Activated CD4-positive, alpha-beta T cell treated with anti-CD3 and anti-CD28 coated beads for 1 hour (primary cell): ENCODE data around the gene LONP2.
"Not testable (repeated sequence)": the region's sequence is repeated elsewhere in the genome, so short reads cannot be mapped to it uniquely, and the experiment has no call there.

Experiments
- DNase-seq: peaks from one replicate; pipeline ENCODE4 v3.0.0-alpha.2; 2020

The LONP2 gene

GRCh38 chr16:48371393-48371780 lies 127.3 kb downstream of the LONP2 start:
- no peak for DNase-seq

DNA sequence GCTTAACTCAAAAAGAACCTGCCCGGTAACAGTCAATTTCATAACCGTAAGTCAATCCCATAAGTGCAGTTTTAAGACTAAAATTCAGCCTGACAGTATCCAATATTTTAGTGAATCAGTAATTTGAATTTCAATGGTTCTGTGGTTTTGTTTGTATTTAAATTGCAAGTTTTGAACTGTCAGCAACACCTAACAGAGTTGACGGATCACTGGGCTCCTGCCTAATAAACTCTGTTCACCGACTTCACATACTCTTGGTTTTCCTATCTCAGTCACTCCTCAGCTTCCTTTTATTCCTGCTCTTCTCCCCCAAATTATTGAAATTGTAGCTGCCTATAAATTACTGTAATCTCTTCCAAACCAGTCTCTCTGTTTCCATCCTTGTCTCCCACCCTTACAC lies 128.6 kb downstream of the LONP2 start:
- no peak for DNase-seq

DNA sequence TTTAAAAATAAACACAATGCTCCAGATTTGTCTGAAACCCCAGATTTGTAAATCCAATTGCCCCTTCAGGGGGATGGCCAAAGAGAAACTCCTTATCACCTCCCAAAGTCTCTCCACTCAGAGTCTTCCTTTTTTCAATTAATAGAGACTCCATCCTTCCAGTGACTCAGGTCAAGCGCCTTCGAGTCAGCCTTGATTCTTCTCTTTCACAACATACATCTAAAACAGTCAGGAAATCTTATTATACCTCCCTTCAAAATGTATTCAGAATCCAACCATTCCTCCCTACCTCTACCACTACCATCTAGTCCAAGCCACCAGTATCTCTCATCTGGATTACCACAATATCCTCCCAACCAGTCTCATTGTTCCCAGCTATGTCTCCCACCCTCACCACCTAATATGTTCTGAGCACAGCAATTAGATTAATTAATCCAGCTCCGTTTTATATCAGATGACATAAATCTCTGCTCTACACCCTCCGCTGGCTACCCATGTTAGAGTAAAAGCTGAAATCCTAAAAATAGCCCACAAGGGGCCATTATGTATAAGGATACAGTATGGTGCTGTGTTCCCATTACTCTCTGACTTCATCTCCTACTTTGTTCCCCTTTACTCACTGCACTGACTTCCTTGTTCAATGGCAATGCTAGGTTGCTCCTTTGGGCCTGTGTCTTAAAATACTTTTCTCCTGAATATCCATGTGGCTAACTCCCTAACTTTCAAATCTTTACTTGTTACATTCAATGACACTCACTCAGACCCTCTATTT lies 129.3 kb downstream of the LONP2 start:
- DNase-seq = no peak

DNA sequence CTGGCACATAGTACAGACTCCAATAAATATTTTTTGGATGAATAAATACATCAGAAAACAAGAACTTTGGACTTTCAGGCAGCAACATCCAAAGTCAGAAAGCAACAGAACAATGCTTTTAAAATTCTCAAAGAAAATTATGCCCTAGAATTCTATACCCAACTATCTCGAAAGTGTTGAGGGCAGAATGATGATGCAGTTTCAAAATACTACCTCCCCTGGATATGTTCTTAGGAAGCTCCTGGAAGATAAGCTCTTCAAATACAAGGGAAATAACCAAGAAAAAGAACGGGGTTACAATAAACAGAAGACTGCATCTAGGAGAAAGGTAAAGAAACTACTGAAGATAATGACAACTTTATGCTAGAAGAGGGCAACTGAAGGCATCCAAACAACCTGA lies 130.2 kb downstream of the LONP2 start:
- no peak for DNase-seq

GRCh38 chr16:48377301-48377700 lies 133.2 kb downstream of the LONP2 start:
- not testable (repeated sequence) for DNase-seq

DNA sequence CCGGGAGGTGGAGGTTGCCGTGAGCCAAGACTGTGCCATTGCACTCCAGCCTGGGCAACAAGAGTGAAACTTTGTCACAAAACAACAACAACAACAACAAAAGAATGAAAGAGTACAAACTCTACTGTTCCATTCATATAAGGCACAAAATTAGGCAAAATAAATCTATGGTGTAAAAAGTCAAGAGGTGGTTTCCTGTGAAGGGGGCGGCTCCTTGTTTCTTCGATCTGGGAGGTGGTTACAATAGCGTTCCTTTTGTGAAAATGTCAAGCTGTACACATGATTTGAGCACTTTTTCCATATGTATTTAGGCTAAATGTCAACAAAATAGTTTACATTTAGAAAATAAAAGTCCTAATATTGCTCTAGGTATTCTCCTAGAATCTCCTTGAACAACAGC lies 134.2 kb downstream of the LONP2 start:
- no peak for DNase-seq

- no peak for DNase-seq
These were observed 134.7 kb downstream of the LONP2 start for GRCh38 chr16:48378836-48379235.

GRCh38 chr16:48381201-48381600 lies 137.1 kb downstream of the LONP2 start:
- DNase-seq = no peak

DNA sequence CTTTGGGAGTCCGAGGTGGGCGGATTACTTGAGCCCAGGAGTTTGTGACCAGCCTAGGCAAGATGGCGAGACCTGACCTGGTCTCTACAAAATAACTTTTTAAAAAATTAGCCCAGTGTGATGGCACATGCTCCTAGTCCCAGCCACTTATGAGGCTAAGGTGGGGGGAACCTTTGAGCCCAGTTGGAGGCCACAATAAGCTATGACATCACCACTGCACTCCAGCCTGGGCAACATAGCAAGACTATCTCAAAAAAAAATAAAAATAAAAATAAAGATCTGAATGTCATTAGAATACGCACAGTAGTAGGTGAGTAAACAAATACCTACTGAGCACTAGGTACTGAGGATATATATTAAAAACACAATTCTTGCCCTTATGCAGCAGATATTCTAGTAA lies 138.0 kb downstream of the LONP2 start:
- DNase-seq = no peak

DNA sequence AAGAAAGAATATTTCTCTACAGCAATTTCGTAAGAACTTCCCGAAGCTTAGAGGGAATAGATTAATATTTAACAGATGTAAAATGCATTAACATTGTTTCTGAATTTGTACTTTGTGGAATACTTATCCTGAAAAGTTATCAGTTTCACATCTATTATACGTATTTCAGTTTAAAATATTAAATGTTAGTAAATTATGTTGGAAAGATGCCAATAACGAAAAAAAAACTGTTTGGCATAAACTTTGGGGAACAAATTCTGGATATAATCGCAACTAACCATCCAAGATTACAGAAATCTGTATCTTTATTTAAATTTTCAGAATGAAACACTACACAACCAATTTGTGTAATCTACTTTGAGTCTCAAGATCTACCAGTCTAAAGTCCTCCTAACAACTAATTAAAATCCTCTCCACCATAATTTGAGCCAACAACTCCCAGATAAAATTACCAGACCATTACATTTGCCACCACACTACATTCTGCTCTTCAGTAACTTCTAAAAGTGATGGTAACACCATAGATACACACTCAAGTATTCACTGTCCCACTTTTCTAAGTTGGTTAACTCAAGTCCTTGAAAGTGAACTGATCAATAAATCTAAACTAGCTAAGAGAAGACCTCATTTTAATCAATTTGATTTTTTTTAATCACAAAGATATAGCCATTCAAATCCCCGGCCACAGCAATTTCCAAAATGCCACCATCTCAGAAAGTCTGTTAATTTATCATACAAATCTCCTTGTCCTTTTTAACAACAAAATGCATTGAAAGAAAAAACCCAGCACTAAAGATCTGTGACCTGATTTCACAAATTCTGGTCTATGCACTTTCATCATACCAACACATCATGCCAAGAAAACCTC lies 139.1 kb downstream of the LONP2 start:
- no peak for DNase-seq

GRCh38 chr16:48383877-48384519 lies 139.9 kb downstream of the LONP2 start:
- DNase-seq = no peak

DNA sequence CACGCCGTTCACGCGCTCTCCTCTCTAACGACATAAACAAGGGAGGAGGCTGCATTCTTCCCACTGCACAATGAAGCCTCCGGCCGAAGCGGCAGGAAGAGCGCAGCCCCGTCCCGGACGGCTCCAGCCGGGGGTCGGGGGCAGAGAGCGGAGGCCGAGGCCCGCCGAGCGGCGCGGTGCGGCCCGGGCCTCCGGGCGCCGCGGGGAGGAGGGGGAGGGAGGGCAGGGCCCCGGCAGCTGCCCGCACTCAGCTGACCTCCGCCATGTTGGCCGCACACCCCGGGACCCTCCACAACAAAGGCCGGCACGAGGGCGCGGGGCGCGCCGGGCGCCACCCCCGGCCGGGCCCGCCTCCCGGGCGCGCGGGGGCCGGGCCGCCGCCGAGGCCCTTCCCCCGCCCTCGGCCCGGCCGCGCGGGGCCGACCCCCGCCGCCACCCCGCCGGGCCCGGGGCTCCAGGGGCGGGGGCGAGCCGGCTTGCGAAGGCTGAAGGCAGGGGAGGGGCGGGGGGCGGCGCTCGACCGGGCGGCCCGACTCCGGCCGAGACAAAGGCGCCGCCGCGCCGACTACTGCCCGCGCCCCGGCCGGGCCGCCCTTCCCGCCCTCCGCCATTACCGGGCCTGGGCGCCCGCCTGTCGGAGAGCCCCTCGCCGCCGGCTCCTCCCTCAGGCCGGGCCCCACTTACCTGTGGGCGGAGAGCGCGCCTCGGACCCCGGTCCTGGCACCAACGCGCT lies 140.6 kb downstream of the LONP2 start:
- no peak for DNase-seq

DNA sequence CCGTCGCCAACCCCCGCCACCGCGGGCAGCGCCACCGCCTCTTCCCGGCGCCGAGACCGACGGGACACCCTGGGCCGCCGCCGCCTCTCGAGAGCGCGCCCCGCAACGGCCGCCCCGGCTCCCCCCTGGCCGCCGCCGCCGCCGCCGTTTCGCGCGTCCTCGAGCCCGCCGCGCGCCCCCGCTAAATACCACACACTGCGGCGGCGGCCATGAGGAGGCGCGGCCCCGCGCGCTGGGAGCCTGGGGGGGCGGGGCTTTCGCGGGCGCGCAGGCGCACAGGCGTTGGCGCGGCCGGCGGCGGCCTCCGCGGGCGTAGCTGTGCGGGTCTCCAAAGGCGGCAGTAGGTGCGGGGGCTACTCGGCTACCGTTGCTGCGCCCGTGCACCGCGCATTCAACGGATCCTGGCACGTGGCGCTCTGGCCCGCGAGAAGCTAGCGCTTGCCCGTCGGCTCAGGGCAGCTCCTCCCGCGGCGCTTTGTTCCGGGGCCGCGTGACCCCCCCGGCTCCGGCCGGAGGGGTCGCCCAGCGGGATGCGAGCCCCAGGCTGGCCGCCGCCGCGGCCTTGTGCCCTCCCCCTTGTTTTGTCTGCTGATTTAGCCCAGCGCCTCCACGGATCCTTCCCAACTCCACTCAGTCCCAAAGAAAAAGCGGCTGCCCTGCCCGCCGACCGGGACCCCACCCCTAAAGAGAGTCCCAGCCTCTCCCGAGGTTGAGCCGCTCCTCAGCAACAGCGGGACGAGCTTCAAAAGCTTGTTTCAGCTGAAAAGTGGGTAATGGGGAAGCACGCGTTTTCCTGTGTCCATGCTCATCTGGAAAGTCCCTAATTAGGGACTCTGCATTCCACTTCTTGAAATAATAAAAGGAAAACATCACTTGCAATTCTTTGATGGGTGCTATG lies 141.4 kb downstream of the LONP2 start, which contains the start of gene SIAH1:
TSS of gene SIAH1 (minus strand) at position 161 of the 898 bp plus-strand sequence. CDS start 22,985 bp downstream, outside the sequence.
- peak; percentile 83 for DNase-seq

- DNase-seq = no peak
These were observed 142.6 kb downstream of the LONP2 start for GRCh38 chr16:48386559-48387312.

DNA sequence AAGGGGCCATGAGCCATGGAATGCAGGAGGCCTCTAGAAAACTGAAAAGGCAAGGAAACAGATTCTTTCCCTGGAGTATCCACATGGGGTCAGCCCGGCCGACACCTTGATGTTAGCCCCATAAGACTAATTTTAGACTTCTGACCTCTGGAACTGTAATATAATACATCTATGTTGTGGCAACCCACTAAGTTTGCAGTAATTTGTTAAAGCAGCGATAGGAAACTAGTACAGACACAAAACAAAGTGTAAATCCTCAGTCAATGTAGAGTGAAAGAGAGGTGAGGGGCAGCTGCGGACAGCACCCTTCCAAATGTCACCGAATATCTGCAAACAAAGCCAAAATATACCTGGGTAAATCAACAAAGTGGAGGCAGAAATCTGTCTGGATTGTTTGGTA lies 148.3 kb downstream of the LONP2 start:
- DNase-seq = no peak

DNA sequence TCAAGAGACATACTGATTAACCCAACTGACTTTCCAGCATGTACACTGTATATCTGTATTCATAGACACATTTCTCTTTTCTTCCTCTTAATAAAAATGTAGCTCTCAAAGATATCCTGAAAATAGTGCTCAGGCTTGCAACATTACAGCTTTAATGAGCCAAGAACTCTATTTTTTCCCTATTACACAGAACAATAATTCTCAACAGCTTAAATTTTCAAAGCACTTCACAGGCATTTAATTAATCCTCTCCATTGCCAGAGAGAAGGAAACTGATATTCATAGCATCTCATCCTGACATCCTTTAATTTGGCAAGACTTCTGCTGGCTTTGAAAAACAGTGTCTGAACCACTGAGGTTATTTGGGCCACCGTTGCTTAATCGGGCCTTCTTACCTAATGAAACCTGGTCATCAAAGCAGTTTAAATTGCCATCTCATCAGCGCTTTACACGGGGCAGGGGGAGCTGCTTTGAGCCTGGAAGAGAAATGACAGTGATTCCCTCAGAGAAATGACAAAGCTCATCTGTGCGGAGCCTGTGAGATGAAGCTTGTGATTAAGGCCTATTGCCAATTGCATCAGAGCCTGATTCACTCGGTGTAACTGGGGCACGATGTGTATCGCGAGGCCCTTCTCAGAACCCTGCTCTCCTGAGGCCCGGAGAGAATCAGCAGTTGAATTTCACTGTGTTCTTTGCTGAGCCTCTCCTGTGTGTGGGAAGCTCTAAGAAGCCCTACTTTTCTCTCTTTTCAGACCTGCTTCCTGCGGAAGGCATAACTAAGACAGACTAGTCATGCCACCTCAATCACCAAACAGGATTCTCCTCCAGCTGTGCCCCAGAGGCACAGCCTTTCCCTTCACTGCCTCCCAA lies 149.6 kb downstream of the LONP2 start:
- DNase-seq = no peak

- no peak for DNase-seq
These were observed 150.2 kb downstream of the LONP2 start for GRCh38 chr16:48394355-48394703.

DNA sequence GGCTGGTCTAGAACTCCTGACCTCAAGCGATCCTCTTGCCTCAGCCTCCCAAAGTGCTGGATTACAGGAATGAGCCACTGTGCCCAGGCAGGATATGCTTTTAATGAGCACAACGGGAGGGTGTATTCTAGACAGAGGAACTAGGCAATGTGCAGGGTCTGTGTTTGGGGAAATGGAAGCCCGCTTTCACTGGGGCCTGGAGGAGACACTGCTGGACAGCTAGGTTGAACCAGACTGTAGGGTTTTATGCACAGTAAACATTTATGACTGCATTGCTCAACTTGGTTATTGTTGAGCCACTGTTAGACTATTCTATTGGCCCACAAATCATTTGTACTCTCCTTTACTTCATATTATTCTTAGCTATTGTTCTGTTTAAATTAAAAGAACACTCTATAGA lies 151.3 kb downstream of the LONP2 start:
- no peak for DNase-seq

- DNase-seq = not testable (repeated sequence)
These were observed 158.4 kb downstream of the LONP2 start for GRCh38 chr16:48402547-48402946.

- DNase-seq = no peak
These were observed 161.1 kb downstream of the LONP2 start for GRCh38 chr16:48405153-48405552.
